NCI-H82 (cell line): ENCODE data around the gene ASIC3.
"Not testable (repeated sequence)": the region's sequence is repeated elsewhere in the genome, so short reads cannot be mapped to it uniquely, and the experiment has no call there.

Source experiments
- DNase-seq: peaks from one replicate; lab custom pipeline; 2025; lab: John Stamatoyannopoulos, UW

The ASIC3 gene

DNA sequence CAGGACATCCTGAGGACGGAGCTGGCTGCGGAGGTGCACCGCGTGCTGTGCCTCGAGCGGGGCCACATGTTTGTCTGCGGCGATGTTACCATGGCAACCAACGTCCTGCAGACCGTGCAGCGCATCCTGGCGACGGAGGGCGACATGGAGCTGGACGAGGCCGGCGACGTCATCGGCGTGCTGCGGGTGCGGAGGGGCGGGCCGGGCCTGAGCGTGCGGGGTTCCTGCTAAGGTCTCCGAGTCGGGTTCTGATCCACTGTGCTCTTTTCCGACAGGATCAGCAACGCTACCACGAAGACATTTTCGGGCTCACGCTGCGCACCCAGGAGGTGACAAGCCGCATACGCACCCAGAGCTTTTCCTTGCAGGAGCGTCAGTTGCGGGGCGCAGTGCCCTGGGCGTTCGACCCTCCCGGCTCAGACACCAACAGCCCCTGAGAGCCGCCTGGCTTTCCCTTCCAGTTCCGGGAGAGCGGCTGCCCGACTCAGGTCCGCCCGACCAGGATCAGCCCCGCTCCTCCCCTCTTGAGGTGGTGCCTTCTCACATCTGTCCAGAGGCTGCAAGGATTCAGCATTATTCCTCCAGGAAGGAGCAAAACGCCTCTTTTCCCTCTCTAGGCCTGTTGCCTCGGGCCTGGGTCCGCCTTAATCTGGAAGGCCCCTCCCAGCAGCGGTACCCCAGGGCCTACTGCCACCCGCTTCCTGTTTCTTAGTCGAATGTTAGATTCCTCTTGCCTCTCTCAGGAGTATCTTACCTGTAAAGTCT lies 34.4 kb upstream of the ASIC3 start:
- peak; percentile 91 for DNase-seq

DNA sequence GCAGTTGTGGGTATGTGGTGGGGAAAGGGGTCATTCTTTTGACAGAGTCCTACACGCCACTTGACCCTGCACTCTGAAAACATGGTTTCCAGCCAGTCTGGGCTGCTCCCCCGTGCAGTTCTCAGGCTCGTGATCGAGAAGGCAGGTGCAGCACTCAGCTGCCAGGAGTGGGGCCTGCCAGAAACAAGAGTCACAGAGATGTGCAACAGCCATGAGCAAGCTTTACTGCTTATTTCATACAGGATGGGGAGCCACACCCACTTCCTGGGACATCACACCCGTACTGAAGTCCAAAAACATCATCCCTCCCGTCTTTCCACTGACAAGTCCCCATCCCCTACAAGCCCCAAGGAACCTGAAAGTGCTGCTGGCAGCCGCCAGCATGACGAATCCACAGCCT lies 33.4 kb upstream of the ASIC3 start:
- no peak for DNase-seq

DNA sequence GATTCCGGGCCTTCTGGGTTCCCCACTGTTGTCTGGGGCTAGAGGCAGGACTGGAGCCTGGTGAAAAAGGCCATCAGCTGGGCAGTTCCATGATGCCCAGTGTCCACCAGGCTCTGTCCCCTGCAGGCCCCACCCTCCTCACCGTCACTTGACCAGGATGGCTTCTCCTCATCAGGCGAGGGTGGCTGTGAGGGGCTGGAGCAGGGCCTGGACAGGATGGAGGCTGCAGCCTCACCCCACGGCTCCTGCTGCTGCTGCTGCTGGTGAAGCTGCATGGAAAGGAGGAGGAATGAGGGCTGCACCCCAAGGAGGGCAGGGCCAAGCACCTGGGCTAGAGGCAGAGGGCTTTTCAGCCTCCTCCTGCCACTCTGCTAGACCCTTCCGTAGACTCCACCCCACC lies 32.4 kb upstream of the ASIC3 start:
- DNase-seq: no peak

DNA sequence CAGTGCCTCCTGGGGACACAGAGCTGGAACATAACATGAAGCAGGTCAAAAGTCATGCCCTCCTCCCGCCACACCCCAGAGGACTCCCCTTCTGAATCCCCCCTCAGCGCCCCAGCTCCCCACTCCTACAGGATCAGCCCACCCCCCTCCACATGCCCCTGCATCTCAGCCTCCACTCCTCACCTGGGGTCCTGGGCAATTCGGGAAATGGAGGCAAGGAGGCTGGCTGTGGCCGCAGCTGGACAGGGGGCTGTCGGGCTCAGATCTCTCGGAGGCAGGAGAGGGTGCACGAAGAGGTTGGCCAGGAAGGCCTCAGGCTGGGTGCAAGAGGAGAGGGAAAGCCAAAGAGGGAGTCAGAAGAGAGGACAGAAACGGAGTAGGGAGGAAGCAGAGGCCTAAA lies 31.8 kb upstream of the ASIC3 start:
- no peak for DNase-seq

DNA sequence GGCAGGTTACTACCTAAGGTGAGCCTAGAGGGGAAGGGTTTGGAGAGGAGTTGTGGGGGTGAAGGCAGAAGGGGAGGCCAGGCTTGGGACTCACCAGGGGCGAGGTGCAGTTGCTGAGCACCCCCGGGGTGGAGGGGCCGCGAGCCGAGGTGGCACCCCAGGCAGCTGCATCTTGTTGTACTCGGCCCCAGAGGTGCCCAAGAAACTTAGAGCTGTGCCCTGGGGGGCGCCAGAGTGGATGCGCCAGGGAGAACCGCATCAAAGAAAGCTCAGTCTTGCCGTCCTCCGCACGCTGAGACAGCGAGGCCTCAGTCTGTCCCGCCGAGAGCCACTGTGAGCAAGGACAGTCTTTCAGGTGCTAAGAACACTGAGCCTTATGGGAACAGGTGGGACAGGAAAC lies 31.4 kb upstream of the ASIC3 start:
- DNase-seq: no peak

DNA sequence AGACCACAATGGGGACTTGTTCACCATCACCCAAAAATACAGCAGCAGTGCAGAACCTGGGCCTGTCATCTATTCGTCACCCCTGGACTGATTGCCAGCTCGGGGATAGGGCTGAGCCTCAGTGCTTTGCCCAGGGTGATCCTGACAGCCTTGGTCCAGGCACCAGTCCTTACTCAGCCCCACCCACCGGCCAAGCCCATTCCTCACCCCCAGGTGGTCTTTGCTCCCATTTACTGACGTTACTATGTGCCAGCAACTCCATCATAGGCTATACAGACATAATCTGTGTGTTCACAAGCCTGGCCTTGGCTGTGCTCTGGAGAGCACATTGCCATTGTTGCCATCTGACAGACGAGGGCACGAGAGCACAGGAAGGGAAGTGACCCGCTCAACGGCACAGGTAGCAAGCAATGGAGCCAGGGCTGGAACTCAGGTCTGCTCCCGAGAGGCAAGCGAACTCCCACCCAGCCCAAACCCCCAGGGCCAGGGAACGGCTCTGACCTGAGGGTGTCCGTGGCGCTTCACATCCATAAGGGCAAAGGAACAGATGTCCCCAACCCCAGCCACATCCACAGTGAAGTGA lies 30.9 kb upstream of the ASIC3 start:
- DNase-seq: no peak

DNA sequence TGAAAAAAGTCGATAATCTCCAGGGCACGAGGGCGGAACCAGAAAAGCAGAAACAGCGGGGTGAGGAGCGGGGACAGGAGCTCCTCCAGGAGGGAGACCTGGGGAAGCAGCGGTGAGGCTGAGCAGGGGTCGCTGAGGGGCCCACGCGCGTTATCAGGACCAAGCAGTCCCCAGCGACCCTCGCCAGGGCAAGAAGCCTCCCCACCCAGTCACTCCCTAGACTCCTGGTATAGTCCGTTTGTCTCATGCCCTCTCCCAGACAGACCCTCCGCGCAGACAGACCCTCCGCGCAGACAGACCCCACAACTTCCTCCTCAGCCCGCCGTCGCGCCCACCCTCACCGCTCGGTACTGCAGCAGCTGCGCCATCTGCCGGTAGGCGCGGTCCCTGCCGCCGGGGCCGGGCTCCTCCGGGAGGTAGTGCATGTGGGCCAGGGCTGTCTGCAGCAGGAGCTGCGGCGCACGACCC lies 30.3 kb upstream of the ASIC3 start:
- DNase-seq: peak; percentile 85

DNA sequence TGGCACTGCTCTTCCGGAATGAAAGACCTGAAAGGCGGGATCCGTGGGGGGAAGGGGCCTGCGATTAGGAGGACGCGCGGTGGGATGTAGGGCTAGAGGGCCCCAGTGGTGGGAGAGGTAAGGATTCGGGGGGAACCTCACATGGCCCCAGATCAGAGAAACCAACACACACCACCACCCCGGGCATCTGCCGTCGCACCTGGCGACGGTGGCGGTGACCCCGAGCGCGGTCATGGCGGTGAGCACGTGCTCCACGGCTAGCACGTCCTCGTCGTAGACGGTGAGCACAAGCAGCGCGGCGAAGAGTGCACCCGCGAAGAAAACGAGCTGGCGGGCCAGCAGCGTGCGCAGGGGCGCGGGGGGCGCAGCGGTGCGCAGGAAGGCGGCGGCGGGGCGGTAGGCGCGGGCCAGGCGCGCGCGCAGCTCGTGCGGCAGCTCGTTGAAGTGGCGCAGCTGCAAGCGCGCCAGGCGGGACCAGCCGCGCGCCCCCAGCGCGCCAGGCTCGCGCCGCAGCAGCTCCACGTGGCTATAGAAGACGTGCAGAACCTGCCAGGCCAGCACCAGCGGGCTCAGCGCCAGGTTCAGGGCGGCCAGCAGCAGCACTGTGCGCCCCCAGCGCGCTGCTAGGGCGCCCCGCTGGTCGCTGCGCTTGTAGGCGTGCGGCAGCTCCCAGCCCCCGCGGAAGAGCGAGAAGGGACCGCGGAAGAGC lies 29.8 kb upstream of the ASIC3 start:
- DNase-seq: no peak

DNA sequence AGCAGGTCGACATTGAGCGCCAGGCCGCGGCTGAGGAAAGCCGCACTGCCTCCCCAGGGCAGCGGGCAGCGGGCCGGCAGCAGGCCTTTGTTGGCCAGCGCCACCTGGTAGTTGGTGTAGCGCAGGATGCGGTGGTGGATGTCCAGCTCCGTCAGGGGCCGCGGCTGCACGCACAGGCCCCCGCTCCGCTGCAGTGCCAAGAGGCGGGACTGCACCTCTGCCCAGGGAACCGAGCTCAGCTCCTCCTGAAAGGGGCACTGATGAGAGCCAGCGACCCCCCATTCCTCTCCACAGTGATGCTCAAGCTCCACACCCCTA lies 29.2 kb upstream of the ASIC3 start:
- no peak for DNase-seq

DNA sequence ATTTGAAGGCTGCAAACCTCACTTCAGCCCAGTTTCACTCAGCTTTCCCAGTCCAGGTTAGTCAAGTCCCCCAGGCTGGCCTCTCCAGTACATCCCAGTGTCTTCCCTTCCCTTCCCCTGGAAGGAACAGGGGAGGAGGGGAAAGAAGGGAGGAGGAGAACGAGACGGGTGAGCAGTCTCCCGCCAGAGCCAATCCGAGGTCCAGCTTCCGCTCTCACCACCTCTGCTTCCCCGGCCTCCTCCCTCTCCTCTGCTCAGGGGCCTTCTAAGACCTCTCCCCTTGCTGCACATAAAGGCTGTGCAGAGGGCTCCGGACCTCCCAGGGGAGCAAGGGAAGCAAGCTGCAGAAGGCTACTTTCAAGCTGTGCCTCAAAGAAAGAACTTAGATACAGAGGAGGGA lies 28.1 kb upstream of the ASIC3 start:
- peak; percentile 23 for DNase-seq

DNA sequence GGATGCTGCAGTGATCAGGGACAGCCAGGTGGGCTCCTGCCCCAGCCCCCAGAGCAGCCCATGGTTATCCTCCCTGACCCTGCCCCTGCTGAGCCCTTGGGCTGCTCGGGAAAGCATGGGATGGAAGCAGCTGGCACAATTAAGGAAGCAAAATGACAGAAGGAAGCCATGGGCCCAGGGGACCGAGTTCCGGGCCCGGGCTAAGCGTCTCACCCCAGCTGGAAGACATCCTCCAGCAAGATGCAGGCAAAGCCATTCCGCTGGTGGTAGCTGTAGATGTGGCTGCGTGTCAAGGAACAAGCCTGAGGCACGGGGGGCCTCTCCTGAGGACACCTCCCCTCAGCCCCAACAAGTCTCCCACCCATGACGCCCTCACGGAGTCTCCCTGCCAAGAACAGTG lies 25.1 kb upstream of the ASIC3 start:
- peak; percentile 46 for DNase-seq

DNA sequence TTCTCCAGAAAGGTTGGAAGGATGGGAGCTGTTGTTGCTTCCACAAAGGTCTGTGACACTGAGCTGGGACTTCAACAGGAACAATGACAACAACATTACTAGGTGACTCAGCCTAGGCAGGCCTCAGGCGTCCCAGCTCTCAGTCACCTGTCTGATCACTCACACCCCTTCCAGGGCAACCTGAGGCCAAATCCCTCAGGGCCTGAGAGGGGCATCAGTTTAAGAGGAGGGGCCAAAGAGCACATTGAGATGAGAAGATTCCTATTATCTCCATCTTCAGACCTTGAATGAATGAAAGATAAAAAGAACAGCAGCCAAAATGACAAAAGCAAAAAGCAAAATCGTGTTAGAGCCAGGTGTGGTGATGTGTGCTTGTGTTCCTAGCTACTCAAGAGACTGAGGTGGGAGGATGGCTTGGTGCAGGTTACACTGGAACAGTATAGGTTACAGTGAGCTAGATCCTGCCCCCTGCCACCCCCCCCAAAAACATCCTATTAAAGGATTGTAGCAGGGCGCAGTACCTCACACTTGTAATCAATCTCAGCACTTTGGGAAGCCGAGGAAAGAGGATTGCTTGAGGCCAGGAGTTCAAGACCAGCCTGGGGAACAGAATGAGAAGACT lies 23.8 kb upstream of the ASIC3 start, which contains the start of gene ATG9B:
ATG9B (minus strand) TSS at position 60 of the 622 bp plus-strand sequence. CDS start 71 bp downstream, outside the sequence.
- DNase-seq: peak; percentile 33

DNA sequence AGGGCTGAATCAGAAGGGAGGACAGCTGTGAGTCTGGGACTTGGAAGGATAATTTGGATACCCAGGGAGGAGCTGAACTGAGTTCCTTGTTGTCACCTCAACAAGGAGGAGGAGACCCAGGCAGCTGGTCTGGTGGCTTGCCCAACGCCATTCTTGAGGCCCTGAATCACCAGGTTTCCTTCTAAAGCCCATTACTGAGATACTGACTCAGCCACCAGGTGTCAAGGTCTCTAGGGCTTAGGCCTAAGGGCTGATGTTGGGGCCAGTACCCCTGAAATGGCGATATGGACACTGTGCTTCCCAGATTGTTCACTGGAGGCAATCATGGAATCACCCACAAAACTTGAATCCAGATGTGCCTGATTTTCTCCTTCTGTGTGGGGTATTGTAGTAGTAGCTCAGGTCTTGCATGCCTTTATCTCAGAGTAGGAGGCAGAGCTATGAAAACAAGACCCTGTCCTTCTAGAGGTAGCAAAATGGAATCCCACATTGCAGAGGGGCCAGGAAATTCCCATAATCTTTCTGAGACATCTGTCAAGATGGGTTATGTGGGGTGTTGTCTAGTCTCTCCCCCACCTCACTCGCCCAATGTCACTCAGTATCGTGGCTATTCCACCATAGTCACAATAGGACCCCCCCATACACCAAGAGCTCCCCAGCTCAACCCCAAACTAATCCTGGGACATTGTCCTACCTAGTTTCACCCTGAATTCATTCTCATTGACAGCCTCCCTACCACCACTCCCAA lies 22.2 kb upstream of the ASIC3 start:
- DNase-seq: peak; percentile 40

DNA sequence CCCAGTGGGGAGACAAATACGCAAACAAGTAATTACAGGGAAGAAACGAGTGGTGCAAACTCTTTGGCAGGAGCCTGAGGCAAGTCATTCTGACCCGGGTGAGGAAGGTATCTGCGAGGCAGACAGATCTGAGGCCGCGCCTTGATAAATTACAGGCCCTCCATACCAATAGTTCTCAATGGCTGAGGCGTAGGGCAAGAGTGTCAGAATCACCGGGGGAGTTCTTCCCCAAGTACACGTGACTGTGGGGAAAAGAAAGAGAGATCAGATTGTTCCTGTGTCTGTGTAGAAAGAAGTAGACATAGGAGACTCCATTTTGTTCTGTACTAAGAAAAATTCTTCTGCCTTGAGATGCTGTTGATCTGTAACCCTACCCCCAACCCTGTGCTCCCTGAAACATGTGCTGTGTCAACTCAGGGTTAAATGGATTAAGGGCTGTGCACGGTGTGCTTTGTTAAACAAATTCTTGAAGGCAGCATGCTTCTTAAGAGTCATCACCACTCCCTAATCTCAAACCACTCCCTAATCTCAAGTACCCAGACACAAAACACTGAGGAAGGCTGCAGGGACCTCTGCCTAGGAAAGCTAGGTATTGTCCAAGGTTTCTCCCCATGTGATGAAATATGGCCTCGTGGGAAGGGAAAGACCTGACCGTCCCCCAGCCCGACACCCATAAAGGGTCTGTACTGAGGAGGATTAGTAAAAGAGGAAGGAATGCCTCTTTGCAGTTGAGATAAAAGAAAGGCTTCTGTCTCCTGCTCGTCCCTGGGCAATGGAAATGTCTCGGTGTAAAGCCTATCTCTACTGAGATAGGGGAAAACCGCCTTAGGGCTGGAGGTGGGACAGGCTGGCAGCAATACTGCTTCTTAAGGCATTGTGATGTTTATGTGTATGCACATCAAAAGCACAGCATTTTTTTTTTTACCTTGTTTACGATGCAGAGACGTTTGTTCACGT lies 21.3 kb upstream of the ASIC3 start:
- DNase-seq: peak; percentile 88

DNA sequence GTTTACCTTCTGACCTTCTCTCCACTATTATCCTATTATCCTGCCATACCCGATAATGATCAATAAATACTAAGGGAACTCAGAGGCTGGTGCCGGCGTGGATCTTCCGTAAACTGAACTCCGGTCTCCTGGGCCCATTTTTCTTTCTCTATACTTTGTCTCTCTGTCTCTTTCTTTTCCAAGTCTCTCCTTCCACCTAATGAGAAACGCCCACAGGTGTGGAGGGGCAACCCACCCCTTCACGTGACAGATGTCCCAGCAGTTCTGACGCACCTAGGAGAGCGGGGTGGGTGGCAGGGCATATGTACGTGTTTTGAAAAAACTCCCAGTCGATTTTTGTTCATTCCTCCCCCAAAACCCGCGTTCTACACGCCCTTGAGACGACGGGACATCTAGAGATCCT lies 20.6 kb upstream of the ASIC3 start:
- DNase-seq: not testable (repeated sequence)

DNA sequence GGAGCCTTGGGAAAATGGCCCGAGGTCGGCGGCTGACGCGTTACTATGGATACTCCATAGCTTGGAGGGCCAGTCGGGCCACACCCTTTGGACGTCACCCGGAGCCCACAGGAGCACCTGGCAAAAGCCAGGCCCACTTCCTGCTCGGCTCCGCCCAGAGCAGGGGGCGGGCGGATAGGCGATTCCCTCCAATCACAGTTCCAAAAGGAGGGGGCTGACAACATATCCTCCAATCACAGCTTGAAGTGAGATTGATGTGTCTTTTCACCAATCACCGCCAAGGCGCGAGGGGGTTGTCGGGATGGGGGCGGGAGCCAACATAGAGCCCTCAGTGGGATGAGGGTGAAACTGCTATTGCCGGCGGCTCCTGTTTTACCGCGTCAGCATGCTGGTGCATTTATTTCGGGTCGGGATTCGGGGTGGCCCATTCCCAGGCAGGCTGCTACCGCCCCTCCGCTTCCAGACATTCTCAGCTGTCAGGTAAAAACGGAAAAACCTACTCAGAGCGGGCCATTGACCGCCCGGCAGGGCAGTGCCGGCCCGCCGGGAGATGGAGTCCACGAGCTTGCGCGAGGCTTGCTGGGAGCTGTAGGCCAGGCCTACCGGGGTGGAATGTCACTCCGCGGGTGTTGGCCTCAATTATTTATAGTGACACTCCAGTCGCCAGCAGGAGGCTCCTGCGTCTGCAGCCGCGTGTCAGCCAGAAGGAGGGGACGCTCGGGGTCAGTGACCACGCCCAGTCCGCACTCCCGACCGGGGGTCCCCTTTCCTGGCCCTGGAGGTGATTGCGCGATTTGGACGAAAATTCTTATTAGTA lies 20.0 kb upstream of the ASIC3 start, which contains the start of gene ABCB8:
ABCB8 (plus strand) TSS at position 320 of the 817 bp plus-strand sequence; CDS start at position 386, 66 bp downstream.
- DNase-seq: peak; percentile 99

DNA sequence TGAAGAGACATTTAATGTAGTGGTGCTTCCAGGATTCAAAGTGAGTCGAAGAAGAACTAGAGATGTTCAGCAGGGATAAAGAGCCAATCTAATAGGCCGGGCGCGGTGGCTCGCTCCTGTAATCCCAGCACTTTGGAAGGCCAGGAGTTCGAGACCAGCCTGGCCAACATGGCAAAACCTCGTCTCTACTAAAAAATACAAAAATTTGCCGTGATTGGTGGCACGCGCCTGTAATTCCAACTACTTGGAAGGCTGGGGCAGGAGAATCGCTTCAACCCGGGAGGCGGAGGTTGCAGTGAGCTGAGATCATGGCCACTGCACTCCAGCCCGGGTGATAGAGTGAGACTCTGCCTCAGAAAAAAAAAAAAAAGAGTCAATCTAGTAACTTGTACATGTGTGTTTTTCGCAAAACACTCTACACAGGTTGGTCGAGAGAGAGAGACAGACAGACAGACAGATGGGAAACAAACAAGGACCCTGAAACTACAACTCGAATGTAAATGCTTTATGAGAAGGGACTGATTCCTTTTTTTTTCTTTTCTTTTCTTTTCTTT lies 19.3 kb upstream of the ASIC3 start:
- no peak for DNase-seq

DNA sequence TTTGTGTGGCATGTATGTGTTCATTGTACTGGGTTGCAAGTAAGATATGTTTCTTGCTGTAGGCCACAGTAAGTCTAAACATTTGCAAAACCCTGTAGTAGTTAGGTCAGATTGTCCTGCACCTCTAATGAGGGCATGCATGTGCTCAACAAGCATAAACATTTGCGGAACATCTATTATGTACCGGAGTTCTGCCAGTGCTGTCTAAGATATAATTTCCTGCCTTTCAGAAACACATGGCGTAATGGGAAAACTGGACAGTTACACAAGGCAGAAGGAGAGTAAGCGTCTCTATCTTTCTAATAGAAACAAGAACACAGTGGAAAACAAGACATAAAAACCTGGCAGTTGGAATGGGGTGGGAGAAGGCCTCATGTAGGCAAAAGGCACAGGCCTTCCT lies 17.3 kb upstream of the ASIC3 start:
- DNase-seq: no peak
